PC-3 (cell line): ENCODE measurements around the gene PRLR.
"Not testable (repeated sequence)": the region's sequence is repeated elsewhere in the genome, so short reads cannot be mapped to it uniquely, and the experiment has no call there.

Experiments
- EZH2 ChIP-seq: fragments of 300-600 bp; sonication (generic); IDR thresholded peaks from one replicate; pipeline ENCODE4 v1.6.1; 2017; ENCODE audit warnings: antibody characterized with exemption, mild to moderate bottlenecking, low read length; ENCODE audit not compliant: unreplicated experiment
- TF ChIP-seq, protein P1 (sequence below): fragments of 300-600 bp; sonication (generic); conservative IDR thresholded peaks from 2 replicates; pipeline ENCODE4 v1.5.1; 2017; ENCODE audit warnings: antibody characterized with exemption, low read depth, mild to moderate bottlenecking, low read length

- TF ChIP-seq, protein P1, sequence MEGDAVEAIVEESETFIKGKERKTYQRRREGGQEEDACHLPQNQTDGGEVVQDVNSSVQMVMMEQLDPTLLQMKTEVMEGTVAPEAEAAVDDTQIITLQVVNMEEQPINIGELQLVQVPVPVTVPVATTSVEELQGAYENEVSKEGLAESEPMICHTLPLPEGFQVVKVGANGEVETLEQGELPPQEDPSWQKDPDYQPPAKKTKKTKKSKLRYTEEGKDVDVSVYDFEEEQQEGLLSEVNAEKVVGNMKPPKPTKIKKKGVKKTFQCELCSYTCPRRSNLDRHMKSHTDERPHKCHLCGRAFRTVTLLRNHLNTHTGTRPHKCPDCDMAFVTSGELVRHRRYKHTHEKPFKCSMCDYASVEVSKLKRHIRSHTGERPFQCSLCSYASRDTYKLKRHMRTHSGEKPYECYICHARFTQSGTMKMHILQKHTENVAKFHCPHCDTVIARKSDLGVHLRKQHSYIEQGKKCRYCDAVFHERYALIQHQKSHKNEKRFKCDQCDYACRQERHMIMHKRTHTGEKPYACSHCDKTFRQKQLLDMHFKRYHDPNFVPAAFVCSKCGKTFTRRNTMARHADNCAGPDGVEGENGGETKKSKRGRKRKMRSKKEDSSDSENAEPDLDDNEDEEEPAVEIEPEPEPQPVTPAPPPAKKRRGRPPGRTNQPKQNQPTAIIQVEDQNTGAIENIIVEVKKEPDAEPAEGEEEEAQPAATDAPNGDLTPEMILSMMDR = not testable (repeated sequence)
- not testable (repeated sequence) for TF ChIP-seq EZH2
These were observed 15.1 kb upstream of the PRLR start for GRCh38 chr5:35245371-35245770.
